Liver (tissue), 9 donors: ENCODE measurements around the gene CTU2. TPM values are rescaled to one million over a fixed set of nuclear protein-coding genes. Genes with fewer than 3 reads are reported as not detected.

ENCODE experiments used
- DNase-seq: peaks from one replicate; pipeline ENCODE4 v3.0.0-alpha.2; 2017; ENCODE audit warnings: low spot score
- H3K27ac ChIP-seq, 2 donors: one replicate each; pipeline ENCODE4 v1.7.0; 2013; ENCODE audit warnings: inconsistent platforms in 2 of 2, low read length in 2 of 2, control low read depth in 1 of 2, low read depth in 1 of 2, mild to moderate bottlenecking in 1 of 2
- H3K27me3 ChIP-seq, 4 donors: one replicate each; pipeline versions ENCODE4 v1.6.1 to v1.7.0; 2013; ENCODE audit warnings: low read length in 3 of 4, inconsistent platforms in 1 of 4, mild to moderate bottlenecking in 1 of 4, moderate library complexity in 1 of 4; ENCODE audit not compliant: control insufficient read depth in 4 of 4, insufficient read depth in 4 of 4
- H3K36me3 ChIP-seq, 4 donors: one replicate each; pipeline versions ENCODE4 v1.6.1 to v1.7.0; 2013; ENCODE audit warnings: low read length in 3 of 4, mild to moderate bottlenecking in 3 of 4, low read depth in 1 of 4, moderate library complexity in 1 of 4; ENCODE audit not compliant: control insufficient read depth in 4 of 4, insufficient read depth in 3 of 4
- H3K4me1 ChIP-seq, 4 donors: one replicate each; pipeline versions ENCODE4 v1.6.1 to v1.7.0; 2013; ENCODE audit warnings: low read length in 3 of 4, mild to moderate bottlenecking in 3 of 4, moderate library complexity in 1 of 4; ENCODE audit not compliant: control insufficient read depth in 4 of 4, insufficient read depth in 4 of 4
- H3K4me3 ChIP-seq, 3 donors: one replicate each; pipeline versions ENCODE4 v1.6.1 to v1.7.0; 2013; ENCODE audit warnings: low read length in 3 of 3, control low read depth in 1 of 3, low read depth in 1 of 3, mild to moderate bottlenecking in 1 of 3
- H3K9ac ChIP-seq, 2 donors: one replicate each; pipeline ENCODE4 v1.7.0; 2013; ENCODE audit warnings: low read length in 2 of 2, mild to moderate bottlenecking in 2 of 2, moderate library complexity in 2 of 2, control low read depth in 1 of 2, low read depth in 1 of 2
- H3K9me3 ChIP-seq, 4 donors: one replicate each; pipeline versions ENCODE4 v1.6.1 to v1.7.0; 2013; ENCODE audit warnings: low read length in 3 of 4; ENCODE audit not compliant: control insufficient read depth in 4 of 4
- ATF3 ChIP-seq: IDR thresholded peaks from 2 replicates; pipeline ENCODE4 v1.6.1; 2016; ENCODE audit warnings: antibody characterized with exemption
- CTCF ChIP-seq: fragments of 150-350 bp; IDR thresholded peaks from 2 replicates; pipeline ENCODE4 v1.5.1; 2017; ENCODE audit warnings: improper control_type of control experiment, low read depth, low read length; ENCODE audit not compliant: missing input control
- EGR1 ChIP-seq, 2 donors: IDR thresholded peaks; 2 replicates each; pipeline ENCODE4 v1.6.1; 2016 to 2018; ENCODE audit warnings: antibody characterized with exemption in 2 of 2, low read depth in 2 of 2
- FOXA1 ChIP-seq: IDR thresholded peaks from 2 replicates; pipeline ENCODE4 v1.6.1; 2016; ENCODE audit warnings: antibody characterized with exemption
- FOXA2 ChIP-seq: IDR thresholded peaks from 2 replicates; pipeline ENCODE4 v1.6.1; 2016; ENCODE audit warnings: antibody characterized with exemption
- GABPA ChIP-seq, 2 donors: IDR thresholded peaks in 1 of 2; conservative IDR thresholded peaks in 1 of 2; 2 replicates each; pipeline ENCODE4 v1.6.1; 2016; ENCODE audit warnings: antibody characterized with exemption in 2 of 2, mild to moderate bottlenecking in 1 of 2, moderate library complexity in 1 of 2
- HNF4A ChIP-seq, 2 donors: conservative IDR thresholded peaks; 2 replicates each; pipeline ENCODE4 v1.6.1; 2016; ENCODE audit warnings: antibody characterized with exemption in 2 of 2, mild to moderate bottlenecking in 2 of 2
- HNF4G ChIP-seq: IDR thresholded peaks from 2 replicates; pipeline ENCODE4 v1.6.1; 2016; ENCODE audit warnings: antibody characterized with exemption
- JUND ChIP-seq, 2 donors: IDR thresholded peaks; 2 replicates each; pipeline ENCODE4 v1.6.1; 2016; ENCODE audit warnings: antibody characterized with exemption in 2 of 2
- RAD21 ChIP-seq, 2 donors: IDR thresholded peaks; 2 replicates each; pipeline ENCODE4 v1.6.1; 2016; ENCODE audit warnings: antibody characterized with exemption in 2 of 2, mild to moderate bottlenecking in 2 of 2
- RXRA ChIP-seq, 2 donors: IDR thresholded peaks; 2 replicates each; pipeline ENCODE4 v1.6.1; 2017 to 2018; ENCODE audit warnings: antibody characterized with exemption in 2 of 2, mild to moderate bottlenecking in 1 of 2
- SP1 ChIP-seq: IDR thresholded peaks from 2 replicates; pipeline ENCODE4 v1.6.1; 2018; ENCODE audit warnings: antibody characterized with exemption, mild to moderate bottlenecking
- TAF1 ChIP-seq: conservative IDR thresholded peaks from 2 replicates; pipeline ENCODE4 v1.6.1; 2016; ENCODE audit warnings: antibody characterized with exemption, mild to moderate bottlenecking
- YY1 ChIP-seq: IDR thresholded peaks from 2 replicates; pipeline ENCODE4 v1.6.1; 2016; ENCODE audit warnings: antibody characterized with exemption, mild to moderate bottlenecking
- WGBS: extraction: QIAGEN DNeasy Blood & Tissue Kit; methylation state at CpG from one replicate; pipeline ENCODE4 v1.1.7; 2013; 5-methylcytosine and 5-hydroxymethylcytosine counted together
- polyA plus RNA-seq, 2 donors: library from polyadenylated mRNA; stranded (reverse) in 1 of 2; unstranded in 1 of 2; fragments of 200-250 nt in 1 of 2; fragments of >200 nt in 1 of 2; fragmentation: Nextera tagmentation in 1 of 2; extraction: Ambion mirVana in 1 of 2; gene quantifications; one replicate each; pipeline versions ENCODE4 v1.2.1 to v1.2.3, GENCODE V29; 2013 to 2015
- total RNA-seq, 2 donors: library from RNA; depleted of rRNA; stranded (reverse); fragments of >200 nt; gene quantifications; one replicate each; pipeline ENCODE4 v1.2.3, GENCODE V29; 2014
- TF ChIP-seq, protein P1 (sequence below): IDR thresholded peaks from 2 replicates; pipeline ENCODE4 v1.6.1; 2016; ENCODE audit warnings: antibody characterized with exemption
- TF ChIP-seq, protein P2 (sequence below): IDR thresholded peaks from 2 replicates; pipeline ENCODE4 v1.6.1; 2016; ENCODE audit warnings: antibody characterized with exemption, mild to moderate bottlenecking
- donor health status: healthy.
- donor health status: healthy.
- donor health status: healthy.
- donor health status: healthy.
- donor health status: healthy.

Gene CTU2
- total and polyA plus RNA-seq, 4 donors, result 7.0 to 8.5 (median 7.4) TPM

- WGBS, result 93% methylated on average over 32 of the region's 32 CpGs
- Histone ChIP-seq H3K4me3 (no peak overlapping the region), H3K27me3 (no peaks in the 10 kb centered on the region), H3K9ac (no peak overlapping the region), H3K27ac (no peak overlapping the region), H3K9me3 (no peaks in the 10 kb centered on the region), H3K36me3 (peaks cover 5 to 68% (median 35%) of the 10 kb centered on the region in 4 donors), H3K4me1 (no peaks in the 10 kb centered on the region)
- DNase-seq, result no peak
- TF ChIP-seq, protein P1, sequence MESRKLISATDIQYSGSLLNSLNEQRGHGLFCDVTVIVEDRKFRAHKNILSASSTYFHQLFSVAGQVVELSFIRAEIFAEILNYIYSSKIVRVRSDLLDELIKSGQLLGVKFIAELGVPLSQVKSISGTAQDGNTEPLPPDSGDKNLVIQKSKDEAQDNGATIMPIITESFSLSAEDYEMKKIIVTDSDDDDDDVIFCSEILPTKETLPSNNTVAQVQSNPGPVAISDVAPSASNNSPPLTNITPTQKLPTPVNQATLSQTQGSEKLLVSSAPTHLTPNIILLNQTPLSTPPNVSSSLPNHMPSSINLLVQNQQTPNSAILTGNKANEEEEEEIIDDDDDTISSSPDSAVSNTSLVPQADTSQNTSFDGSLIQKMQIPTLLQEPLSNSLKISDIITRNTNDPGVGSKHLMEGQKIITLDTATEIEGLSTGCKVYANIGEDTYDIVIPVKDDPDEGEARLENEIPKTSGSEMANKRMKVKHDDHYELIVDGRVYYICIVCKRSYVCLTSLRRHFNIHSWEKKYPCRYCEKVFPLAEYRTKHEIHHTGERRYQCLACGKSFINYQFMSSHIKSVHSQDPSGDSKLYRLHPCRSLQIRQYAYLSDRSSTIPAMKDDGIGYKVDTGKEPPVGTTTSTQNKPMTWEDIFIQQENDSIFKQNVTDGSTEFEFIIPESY, result no peak
- TF ChIP-seq SP1 (no peak), YY1 (no peak), RXRA (IDR thresholded peaks at IDR 0.05) (no peak), GABPA (IDR thresholded peaks at IDR 0.05 in 1 of 2, conservative IDR thresholded peaks at IDR 0.05 in 1 of 2) (no peak), FOXA1 (no peak), EGR1 (IDR thresholded peaks at IDR 0.05; ENCODE audit: low read depth in 2 of 2) (no peak)
Measured at GRCh38 chr16:88725609-88726407, 19.5 kb downstream of the CTU2 start.

GRCh38 chr16:88726408-88726749 lies 20.1 kb downstream of the CTU2 start:
- Histone ChIP-seq H3K9me3 (no peaks in the 10 kb centered on the region), H3K27ac (no peak overlapping the region), H3K36me3 (peaks cover 5 to 65% (median 32%) of the 10 kb centered on the region in 4 donors), H3K4me3 (no peak overlapping the region), H3K4me1 (no peaks in the 10 kb centered on the region), H3K27me3 (no peaks in the 10 kb centered on the region), H3K9ac (no peak overlapping the region)
- TF ChIP-seq CTCF, result no peak
- TF ChIP-seq FOXA1, result no peak
- TF ChIP-seq, protein P2, sequence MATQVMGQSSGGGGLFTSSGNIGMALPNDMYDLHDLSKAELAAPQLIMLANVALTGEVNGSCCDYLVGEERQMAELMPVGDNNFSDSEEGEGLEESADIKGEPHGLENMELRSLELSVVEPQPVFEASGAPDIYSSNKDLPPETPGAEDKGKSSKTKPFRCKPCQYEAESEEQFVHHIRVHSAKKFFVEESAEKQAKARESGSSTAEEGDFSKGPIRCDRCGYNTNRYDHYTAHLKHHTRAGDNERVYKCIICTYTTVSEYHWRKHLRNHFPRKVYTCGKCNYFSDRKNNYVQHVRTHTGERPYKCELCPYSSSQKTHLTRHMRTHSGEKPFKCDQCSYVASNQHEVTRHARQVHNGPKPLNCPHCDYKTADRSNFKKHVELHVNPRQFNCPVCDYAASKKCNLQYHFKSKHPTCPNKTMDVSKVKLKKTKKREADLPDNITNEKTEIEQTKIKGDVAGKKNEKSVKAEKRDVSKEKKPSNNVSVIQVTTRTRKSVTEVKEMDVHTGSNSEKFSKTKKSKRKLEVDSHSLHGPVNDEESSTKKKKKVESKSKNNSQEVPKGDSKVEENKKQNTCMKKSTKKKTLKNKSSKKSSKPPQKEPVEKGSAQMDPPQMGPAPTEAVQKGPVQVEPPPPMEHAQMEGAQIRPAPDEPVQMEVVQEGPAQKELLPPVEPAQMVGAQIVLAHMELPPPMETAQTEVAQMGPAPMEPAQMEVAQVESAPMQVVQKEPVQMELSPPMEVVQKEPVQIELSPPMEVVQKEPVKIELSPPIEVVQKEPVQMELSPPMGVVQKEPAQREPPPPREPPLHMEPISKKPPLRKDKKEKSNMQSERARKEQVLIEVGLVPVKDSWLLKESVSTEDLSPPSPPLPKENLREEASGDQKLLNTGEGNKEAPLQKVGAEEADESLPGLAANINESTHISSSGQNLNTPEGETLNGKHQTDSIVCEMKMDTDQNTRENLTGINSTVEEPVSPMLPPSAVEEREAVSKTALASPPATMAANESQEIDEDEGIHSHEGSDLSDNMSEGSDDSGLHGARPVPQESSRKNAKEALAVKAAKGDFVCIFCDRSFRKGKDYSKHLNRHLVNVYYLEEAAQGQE, result no peak
- TF ChIP-seq RAD21 (IDR thresholded peaks at IDR 0.05), result no peak
- no peak for TF ChIP-seq ATF3
- no peak for TF ChIP-seq HNF4A (conservative IDR thresholded peaks at IDR 0.05)
- TF ChIP-seq EGR1 (IDR thresholded peaks at IDR 0.05; ENCODE audit: low read depth in 2 of 2), result no peak
- no peak for TF ChIP-seq GABPA (IDR thresholded peaks at IDR 0.05 in 1 of 2, conservative IDR thresholded peaks at IDR 0.05 in 1 of 2)
- TF ChIP-seq RXRA (IDR thresholded peaks at IDR 0.05), result no peak
- no peak for TF ChIP-seq JUND (IDR thresholded peaks at IDR 0.05)
- no peak for TF ChIP-seq HNF4G
- no peak for TF ChIP-seq FOXA2
- no peak for TF ChIP-seq YY1
- TF ChIP-seq TAF1, result no peak
- WGBS, result 90% methylated on average over 17 of the region's 17 CpGs
- DNase-seq, result no peak
